ENCODE results near the gene SLC25A1.

Gene SLC25A1

GRCh38 chr22:19178065-19178656 is 375 bp downstream of the SLC25A1 start:
- peak; percentile 30 for DNase-seq (ENCODE audit: low read depth, low spot score)
- no peak for TF ChIP-seq CTCF (IDR thresholded peaks at IDR 0.05; ENCODE audit: low read depth, low read length)
- H3K4me3 ChIP-seq (ENCODE audit: low read depth, low read length): peak overlapping the region; percentile 53
- in situ Hi-C loops (cut with HindIII; ENCODE audit: low sequenced_read_pairs): no loop called here

GRCh38 chr22:19177164-19178064 is 1.1 kb downstream of the SLC25A1 start:
- DNase-seq (ENCODE audit: low read depth, low spot score): no peak
- H3K4me3 ChIP-seq (ENCODE audit: low read depth, low read length): peak overlapping the region; percentile 53
- in situ Hi-C loops (cut with HindIII; ENCODE audit: low sequenced_read_pairs): no loop called here
- no peak for TF ChIP-seq CTCF (IDR thresholded peaks at IDR 0.05; ENCODE audit: low read depth, low read length)

- H3K4me3 ChIP-seq (ENCODE audit: low read depth, low read length): peak overlapping the region; percentile 53
Observed at GRCh38 chr22:19176732-19177131, 1.8 kb downstream of the SLC25A1 start.

GRCh38 chr22:19176175-19176643 is 2.3 kb downstream of the SLC25A1 start:
- no peak overlapping the region for H3K4me3 ChIP-seq (ENCODE audit: low read depth, low read length)
- DNase-seq (ENCODE audit: low read depth, low spot score): no peak
- in situ Hi-C loops (cut with HindIII; ENCODE audit: low sequenced_read_pairs): no loop called here
- TF ChIP-seq CTCF (IDR thresholded peaks at IDR 0.05; ENCODE audit: low read depth, low read length): no peak

More at GRCh38 chr22:19176732-19177131, 1.8 kb downstream of the SLC25A1 start:
- DNase-seq (ENCODE audit: low read depth, low spot score): no peak
- TF ChIP-seq CTCF (IDR thresholded peaks at IDR 0.05; ENCODE audit: low read depth, low read length): no peak
- in situ Hi-C loops (cut with HindIII; ENCODE audit: low sequenced_read_pairs): no loop called here

GRCh38 chr22:19175602-19176174 is 2.8 kb downstream of the SLC25A1 start:
- no peak for DNase-seq (ENCODE audit: low read depth, low spot score)
- no peak for TF ChIP-seq CTCF (IDR thresholded peaks at IDR 0.05; ENCODE audit: low read depth, low read length)
- no peak overlapping the region for H3K4me3 ChIP-seq (ENCODE audit: low read depth, low read length)
- in situ Hi-C loops (cut with HindIII; ENCODE audit: low sequenced_read_pairs): no loop called here

- DNase-seq (ENCODE audit: low read depth, low spot score): no peak
- in situ Hi-C loops (cut with HindIII; ENCODE audit: low sequenced_read_pairs): no loop called here
- H3K4me3 ChIP-seq (ENCODE audit: low read depth, low read length): no peak overlapping the region
- no peak for TF ChIP-seq CTCF (IDR thresholded peaks at IDR 0.05; ENCODE audit: low read depth, low read length)
Observed at GRCh38 chr22:19175026-19175601, 3.4 kb downstream of the SLC25A1 start.
